GM19023 (cell line): ENCODE results near the gene SFT2D3.

Source experiments
- ATAC-seq: cut with Tn5 transposase; IDR thresholded peaks from one replicate; pipeline ENCODE4 v1.9.1; 2021; ENCODE audit warnings: mild to moderate bottlenecking, moderate library complexity; ENCODE audit not compliant: unreplicated experiment

Gene SFT2D3

DNA sequence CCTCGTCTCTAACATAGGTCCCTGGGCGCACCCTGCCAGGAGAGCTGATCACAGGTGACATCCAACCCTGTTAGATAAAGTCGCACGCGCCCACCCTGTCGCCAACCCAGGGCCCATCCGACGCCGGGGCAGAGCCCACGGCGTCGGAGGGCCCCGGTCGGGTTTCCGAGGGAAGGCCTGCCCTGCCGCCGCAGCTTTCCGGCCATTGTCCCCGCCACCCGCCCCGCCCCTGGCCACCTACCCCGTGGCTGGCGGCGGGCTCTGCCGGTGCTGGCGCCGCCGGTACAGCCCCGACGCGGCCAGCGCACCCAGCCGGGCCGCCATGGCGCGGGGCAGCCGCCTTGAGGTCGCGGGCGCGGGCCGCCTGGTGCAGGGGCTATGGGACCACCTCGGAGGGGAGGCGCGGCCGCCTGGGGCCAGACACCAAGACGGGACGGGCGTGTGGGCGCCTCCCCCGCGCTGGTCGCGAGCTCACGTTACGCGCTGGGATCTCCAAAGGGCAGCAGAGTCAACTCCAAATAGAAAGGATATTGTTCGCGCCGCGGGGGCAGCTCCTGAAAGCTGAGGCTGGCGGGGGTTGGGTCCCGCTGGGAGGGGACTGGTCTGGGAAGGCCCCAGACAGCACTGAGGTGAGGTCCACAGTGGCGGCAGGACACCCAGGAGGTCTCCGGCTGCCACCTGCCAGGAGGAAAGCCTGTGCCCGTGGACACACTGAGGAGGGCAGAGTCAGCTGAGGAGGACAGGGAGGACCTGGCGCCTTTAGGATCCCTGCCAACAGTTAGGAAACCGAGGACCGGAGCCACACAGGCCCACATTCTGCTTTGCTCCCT is 37.0 kb upstream of the SFT2D3 start:
- no peak for ATAC-seq

DNA sequence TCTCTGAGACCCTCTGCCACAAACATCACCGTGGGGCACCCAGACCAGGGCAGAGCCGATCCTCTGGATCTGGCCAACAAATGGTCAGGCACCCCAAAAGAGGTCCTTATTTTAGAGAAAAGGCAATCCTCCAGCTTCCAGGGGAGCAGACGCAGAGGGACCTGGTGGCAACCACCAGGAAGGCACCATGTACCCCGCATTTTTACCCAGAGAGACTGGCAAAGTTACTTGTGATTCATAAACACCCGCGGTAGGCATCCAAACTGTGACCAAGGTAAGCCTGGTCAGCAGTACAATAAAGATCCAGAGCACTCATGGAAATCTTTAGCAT is 36.4 kb upstream of the SFT2D3 start:
- ATAC-seq, result no peak

DNA sequence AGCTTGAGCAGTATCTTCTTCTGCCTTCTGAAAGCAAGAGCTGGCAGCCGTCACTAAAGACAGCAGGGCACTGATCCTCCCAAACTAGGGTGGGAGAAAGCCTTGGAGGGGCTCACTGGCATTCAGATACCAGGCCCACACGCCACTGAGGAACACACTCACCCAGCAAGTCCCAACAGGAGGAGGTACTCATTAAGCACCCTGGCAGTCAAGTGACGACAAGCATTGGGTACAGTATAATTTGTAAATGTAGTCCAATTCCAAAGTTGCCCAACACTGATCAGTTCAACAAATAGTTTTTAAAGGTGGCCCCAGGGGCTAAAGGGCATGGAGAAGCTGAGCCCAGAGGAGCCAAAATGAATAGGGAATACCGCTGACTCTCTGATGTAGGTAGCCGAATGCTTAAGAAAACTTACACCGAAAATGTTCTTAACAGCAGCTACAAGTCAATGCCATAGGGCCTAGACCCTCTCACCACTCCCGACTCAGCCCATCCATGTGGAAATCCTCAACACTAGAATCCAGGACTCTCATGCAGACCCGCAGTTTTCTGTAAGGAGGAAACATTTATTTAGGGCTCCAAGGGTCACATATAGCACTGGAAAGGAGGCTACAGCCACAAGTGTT is 35.9 kb upstream of the SFT2D3 start:
- ATAC-seq, result no peak

DNA sequence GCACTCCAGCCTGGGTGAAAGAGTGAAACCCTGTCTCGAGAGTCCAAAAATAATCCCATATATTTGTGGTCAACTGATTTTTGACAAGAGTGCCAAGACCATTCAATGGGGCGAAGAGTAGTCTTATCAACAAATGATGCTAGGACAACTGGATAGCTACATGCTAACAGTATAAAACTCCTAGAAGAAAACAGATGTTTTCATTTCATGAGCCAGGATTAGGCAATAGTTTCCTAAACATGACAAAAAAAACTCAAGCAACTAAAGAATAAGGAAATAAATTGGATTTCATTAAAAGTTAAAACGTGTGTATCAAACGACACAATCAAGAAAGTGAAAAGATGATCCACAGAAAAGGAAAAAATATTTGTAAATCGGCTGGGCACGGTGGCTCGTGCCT is 32.2 kb upstream of the SFT2D3 start:
- ATAC-seq, result no peak

DNA sequence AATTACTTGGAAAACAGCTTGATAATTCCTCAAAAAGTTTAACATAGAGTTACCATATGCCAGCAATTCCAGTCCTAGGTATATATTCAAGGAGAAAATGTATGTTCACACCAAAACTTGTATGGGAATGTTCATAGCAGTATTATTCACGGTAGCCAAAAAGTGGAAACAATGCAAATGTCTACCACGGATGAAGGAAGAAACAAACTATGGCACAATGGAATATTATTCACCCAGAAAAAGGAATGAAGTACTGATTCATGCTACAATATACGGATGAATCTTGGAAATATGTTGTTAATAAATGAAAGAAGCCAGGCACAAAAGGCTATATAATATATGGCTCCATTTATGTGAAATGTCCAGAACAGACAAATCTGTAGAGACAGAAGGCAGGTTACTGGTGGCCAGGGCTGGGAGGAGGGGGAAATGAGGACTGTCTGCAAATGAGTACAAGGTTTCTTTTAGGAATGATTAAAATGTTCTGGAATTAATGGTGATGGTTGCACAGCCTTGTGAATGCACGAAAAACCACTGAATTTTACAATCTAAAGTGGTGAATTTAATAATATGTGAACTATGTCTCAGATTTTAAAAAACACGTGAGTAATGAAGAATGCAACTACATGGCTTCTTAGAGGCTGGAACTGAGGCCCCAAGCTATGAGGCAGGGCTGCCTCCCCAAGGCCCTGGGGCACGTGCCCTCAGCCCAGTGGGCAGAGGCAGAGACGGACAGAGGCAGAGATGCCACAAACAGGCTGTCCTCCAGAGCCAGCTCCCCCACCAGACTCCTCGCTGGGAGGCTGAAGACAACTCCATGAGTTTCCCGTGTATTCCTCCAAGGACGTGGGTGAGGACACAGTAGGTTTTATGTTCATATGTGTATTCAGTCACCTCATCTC is 31.0 kb upstream of the SFT2D3 start:
- no peak for ATAC-seq

DNA sequence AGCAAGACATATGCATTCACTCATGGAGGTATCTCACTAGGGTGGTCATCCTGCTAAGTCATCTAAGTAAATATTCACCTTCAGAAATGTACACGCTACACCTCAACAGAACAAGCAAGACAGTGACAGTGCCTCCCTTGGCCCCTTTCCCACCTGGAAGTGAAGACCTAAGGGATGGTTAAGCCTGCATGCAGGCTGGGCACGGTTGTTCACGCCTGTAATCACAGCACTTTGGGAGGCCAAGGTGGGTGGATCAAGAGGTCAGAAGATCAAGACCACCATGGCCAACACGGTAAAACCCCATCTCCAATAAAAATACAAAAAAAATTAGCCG is 30.4 kb upstream of the SFT2D3 start:
- ATAC-seq, result no peak

DNA sequence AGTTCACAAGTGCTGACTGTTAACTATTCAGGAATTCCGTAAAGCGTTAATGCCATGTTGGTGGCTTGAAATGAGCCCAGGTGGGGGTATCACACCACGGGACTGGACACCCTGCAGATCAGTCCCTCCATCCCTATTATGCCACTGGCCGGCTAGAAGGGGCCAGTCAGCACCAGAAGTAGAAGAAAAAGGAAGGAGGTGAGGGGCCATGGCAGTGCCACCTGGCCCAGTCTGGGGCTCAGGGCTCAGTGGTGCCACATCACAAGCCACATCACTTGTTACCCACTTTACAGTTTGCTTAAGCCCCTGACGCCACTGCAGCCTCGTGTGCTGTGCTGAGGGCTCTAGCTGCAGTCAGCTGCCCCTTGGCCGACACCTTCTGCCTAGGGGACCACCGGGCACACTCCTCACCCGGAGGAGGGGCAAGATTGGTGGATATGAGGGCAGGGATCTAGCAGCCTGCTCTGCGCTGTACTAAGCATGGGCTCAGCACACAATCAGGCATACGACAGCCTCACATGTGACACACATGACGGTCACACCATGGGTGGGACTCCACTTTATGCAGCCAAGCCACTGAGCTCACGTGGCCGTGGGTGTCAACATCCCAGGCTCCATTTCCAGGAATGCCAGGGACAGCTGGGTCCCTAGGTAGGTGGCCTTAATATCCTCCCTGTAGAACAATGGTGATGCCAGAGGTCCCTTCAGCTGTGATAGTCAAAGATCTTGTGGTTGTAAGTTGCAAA is 29.6 kb upstream of the SFT2D3 start:
- ATAC-seq, result no peak

DNA sequence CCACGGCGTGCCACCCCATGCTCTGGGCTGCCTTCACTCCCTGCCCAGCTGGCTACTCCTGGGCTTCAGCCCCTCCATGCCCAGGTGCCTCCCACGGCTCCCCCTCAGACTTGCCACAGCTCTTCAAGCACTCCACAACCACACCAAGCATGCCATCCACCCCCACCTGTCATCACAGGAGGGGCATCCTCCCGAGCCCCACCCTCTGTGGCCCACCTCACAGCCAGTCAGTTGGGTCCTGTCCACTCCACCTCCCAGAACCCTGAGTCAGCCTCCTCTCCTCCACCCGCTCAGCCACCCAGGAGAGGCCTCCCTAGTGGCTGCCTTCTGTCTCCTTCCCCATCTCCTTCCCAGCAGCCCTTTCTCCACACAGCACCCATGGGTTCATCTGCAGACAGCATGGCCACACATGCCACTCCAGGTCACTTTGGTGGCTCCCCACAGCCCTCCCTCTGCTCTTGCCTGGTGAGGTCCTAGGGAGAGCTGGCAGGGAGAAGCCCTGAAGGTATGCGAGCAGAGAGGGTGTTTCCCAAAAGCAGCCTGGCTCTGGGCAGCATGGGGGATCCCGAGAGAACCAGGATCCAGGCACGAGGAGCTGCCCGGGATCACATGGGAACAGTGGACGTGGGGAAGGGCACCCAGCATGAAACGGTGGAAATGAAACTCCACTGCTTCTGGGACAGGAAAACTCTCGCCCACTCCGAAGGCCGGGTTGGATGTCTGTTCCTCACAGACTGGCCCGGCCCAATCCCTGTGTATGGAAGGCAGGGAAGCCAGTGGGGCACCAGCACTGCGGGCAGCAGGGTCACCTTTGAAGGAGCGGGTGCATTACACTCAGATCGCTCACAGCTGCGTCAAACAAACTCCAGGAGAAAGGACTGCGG is 28.7 kb upstream of the SFT2D3 start:
- ATAC-seq, result no peak

DNA sequence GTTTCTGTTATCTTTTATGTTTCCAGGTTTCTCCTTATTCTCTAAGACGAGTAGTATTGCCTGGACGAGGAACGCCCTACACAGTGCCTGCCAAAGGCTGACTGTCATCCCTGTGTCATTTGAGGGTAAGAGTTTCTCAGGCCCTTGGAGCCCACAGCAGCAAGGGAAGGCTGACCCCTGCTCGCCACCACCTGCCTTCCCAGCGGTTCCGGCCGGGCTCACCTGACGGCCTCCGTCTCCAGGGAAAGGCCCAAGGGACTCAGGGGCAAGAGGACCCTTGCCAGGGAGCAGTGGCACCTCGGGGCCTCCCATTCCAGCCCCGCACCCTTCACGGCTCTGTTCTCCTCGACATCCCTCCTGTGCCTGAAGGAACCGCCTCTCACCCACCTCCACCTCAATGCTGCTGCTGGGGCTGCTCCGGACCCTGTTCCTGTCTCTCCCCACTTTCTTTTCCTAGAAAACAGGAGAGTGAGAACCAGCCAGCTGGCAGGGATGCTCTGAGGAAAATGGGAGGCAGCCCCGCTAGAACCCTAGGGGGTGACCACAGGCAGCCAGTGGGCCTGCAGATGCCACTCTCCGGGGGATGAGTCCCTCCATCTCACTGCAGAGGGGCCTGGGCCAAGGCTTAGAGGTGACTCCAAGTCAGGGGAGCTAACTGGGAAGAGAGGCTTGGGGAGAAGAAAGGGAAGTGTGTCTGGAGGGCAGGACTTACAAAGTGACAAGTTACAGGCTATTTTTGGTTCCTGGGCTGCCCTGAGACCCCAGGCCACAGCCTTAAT is 27.8 kb upstream of the SFT2D3 start:
- ATAC-seq, result no peak

DNA sequence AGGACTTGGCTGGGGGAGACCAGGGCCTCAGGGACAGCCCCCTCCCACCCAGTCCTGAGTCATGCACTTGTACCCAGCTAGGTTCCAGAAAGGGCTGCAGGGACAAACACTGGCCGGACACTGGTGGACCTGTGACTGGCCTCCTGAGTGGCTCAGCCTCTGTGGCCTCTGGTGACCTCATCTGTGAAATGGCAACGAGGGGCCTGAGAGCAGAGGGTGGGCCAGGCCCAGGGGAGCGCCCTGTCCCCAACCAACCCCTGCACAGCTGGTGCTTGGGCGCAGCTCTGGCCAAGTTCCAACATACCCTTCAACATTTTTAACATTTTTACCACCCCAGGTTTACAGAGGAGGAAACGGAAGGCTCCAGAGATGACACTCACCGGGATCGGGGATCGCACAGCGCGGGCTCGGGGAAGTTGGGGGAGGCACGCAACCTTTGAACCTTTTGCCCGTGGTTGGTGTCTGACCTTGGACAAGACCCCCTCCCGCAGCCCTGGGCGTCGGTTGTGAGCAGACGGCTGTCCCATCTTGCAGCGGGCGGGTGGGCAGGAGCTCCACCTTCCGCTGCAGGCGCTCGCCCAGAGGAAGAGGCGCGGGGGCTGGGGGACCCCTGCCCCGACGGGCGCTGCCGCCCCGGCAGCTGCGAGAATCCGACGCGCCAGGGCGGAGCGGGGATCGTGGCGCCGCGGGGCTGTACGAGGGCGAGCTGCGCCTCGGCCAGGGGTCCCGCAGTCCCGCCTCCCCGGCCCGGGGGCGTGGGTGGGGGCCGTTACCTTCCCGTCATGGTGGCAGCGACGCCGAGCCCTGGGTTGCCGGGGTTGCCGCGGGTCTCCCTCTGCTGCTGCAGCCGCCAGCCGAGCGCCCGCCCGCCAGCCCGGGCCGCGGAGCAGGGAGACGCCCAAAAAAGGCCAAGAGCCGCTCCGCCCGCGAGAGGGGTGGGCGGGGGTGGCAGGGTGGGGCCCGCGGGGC is 26.8 kb upstream of the SFT2D3 start:
- no peak for ATAC-seq

DNA sequence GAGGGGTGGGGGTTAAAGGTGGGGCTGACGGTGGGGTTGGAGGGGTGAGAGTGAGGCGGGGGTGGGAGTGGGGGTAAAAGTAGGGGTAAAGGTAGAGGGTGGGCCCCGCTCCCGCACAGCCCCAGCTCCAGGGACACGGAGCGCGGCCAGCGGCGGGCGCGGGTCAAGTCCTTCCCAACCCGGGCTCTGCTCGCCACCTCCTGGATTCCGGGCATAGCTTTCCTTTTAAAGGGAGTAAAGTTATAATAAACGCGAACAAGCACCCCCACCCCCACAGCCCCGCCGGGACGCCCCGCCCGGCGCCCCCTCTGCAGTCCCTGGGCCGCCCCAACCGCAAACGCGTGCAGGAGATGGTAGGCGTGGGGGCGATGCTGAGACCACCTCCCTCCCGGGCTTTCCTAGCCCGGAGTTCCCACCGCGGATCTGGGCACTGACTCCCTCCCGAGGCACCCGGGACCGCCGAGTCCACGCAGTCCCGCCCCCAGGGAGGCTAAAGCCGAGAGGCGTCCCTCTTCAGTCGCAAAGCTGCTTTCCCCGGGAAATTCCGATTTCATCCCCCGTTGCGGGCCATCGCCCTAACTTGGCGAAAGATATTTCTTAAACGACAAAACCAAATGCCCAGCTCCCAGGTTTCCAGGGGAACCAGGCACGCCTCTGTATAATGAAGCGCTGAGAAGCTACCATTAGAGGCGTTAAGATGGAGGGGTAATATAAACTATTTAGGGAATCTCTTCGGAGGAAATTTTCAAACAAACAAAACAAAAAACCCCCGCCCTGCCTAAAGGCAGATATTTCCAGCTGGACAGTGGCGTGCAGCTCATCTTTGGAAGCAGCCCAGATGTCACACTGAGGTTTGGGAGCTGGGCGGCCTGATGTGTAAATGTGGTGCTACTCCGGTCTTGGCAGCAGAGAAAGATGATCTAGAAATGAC is 25.7 kb upstream of the SFT2D3 start, which contains the start of gene LIMS2:
LIMS2 (minus strand) TSS at position 200 of the 931 bp plus-strand sequence. CDS start 506 bp downstream, outside the sequence.
- no peak for ATAC-seq

DNA sequence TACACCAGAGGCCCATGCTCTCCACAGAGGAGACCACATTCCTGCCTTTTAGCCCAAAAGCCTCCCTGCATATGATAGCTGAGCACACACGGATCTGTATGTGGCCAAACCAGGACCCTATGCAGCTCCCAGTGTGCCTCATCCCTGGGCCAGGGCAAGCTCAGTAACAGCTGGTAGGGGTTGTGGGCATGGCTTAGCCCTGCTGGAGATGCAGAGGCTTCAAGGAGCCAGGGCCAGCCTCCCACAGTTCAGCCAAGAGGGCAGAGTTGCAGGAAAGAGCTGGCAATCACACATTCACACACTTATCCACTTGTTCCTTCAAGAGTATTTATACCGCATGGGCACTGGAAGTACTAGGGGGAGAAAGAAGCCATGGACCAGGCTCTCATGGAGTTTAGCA is 24.4 kb upstream of the SFT2D3 start:
- no peak for ATAC-seq

DNA sequence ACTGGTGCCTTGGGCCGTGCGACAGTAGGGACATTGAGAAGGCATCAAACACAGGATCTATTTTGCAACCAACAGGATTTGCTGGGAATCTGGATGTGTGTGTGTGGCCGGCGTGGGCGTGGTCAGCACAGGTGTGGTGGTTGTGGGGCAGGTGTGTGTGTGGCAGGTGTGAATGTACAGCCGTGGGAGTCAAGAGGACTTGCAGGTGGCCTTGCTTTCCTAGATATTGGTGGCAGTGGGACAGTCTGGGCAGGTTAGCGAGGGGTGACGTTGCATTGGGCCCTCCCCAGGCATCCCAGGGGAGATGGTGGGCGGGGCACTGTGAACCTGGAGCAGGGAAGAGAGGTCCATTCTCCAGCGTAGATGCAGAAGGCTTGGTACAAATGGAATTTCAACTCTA is 22.8 kb upstream of the SFT2D3 start:
- no peak for ATAC-seq

DNA sequence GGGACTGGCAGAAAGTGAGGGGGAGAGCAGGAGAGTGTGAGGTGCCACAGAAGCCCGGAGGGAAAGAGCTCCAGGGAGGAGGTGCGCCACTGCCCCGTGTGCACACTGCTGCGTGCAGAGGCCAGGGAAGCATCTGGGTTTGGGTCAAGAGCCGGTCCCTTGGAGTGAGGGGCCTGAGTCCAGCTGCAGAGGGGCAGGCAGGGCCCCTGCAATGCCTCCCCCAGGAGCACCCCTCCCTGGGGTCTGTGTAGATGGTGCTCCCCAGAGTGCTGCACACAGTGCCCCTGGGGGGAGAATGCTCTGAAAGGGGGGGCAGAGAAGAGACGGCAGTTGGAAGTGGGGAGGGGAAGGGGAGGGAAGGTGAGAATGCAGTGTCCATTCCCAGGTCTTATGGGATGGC is 22.3 kb upstream of the SFT2D3 start:
- no peak for ATAC-seq

DNA sequence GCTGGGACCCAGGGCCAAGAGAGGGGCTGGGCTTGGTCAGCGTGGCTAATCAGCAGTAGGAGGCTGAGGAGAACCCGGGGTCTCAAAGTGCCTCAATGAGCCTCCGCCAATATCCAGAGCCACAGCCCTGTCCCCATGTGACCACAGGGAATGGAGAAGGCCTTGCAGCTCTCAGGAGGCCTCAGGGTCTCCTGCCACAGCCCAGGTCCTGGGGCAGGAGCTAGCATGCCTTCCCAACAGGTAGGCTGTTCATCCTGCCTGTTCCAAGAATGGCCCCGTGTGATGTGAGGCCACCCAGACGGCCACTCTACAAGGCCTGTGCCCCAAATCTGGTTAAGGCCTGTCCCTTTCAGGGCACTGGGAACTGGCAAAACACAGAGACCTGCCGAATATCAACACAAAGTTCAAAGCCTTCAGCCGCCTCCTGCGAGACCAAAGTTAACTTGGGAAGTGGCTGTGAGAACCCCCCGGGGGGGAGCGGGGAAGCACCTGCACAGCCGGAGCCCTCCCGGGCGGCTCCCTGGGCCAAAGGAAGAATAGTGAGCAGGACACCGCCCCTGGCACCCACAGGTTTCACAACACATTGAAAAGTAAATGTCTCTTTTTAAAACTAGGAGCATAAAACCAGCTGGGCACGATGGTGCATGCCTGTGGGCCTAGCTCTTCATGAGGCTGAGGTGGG is 21.5 kb upstream of the SFT2D3 start:
- ATAC-seq, result no peak

DNA sequence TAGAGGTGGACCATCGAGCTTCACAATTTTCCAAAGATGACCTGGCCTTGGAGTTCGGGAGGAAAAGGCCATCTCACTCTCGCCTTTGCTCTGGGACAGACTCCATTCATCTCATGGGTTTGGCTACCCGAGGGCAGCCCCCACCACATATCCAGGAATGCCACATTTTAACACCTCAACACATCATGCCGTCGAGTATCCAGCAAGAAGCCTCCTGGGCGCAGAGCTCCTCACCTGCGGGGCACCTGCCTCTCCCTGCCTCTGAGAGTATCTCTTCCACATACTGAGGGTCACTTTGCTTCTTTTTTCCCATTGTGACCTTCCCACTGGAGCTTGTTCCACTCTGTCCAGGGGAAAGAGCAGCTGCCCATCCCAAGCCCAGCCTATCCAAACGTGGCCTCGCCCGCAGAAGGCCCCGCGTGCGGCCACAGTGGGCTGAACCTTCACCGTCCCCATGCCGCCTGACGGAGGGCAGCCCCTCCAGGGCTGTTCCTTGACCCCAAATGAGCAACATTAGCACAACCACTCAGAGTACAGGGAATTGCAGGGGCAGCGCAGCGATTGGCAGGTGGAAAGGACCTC is 20.5 kb upstream of the SFT2D3 start:
- ATAC-seq, result no peak
